Right cardiac atrium (tissue), 5 donors: Measurements from ENCODE around the gene TMEM179B. TPM values are rescaled to one million over a fixed set of nuclear protein-coding genes. Genes with fewer than 3 reads are reported as not detected.

Experiments used
- ATAC-seq, 2 donors: fragments of 200-7000 bp; cut with Tn5 transposase; one replicate each; pipeline versions ENCODE4 v1.8.0 to v1.9.1; 2020; ENCODE audit warnings: moderate library complexity in 2 of 2, mild to moderate bottlenecking in 1 of 2
- DNase-seq, 3 donors: peaks; one replicate each; pipeline ENCODE4 v3.0.0-alpha.2; 2020
- H3K27ac ChIP-seq: one replicate; pipeline ENCODE4 v1.5.1; 2013; ENCODE audit warnings: mild to moderate bottlenecking, low read length, control low read depth, moderate library complexity
- H3K27me3 ChIP-seq: one replicate; pipeline ENCODE4 v1.6.1; 2013; ENCODE audit not compliant: control insufficient read depth, insufficient read depth
- H3K4me1 ChIP-seq: one replicate; pipeline ENCODE4 v1.6.1; 2013; ENCODE audit warnings: low read length; ENCODE audit not compliant: control insufficient read depth, insufficient read depth
- H3K4me3 ChIP-seq: one replicate; pipeline ENCODE4 v1.5.1; 2013; ENCODE audit warnings: low read length, control low read depth
- H3K9me3 ChIP-seq: one replicate; pipeline ENCODE4 v1.6.1; 2013; ENCODE audit warnings: low read length; ENCODE audit not compliant: control insufficient read depth
- WGBS: extraction: QIAGEN DNeasy Blood & Tissue Kit; methylation state at CpG from one replicate; pipeline ENCODE4 v1.1.7; 2013; 5-methylcytosine and 5-hydroxymethylcytosine counted together
- intact Hi-C, 4 donors: fragments of 100-400 bp; cut with DNase I; formaldehyde crosslinking; loops; one replicate each; pipeline versions ENCODE4 v1.11.0 to v1.14.0; 2022 to 2023
- microRNA-seq, 2 donors: library from miRNA; unstranded; fragments of <30 nt; microRNA quantifications; one replicate each; pipeline ENCODE4 v1.2.0, GENCODE V29; 2020 to 2021
- polyA plus RNA-seq: library from polyadenylated mRNA; stranded (reverse); fragments of 200-250 nt; gene quantifications from one replicate; pipeline ENCODE4 v1.2.3, GENCODE V29; 2013
- total RNA-seq, 4 donors: library from RNA; stranded (reverse); fragmentation: NEBNext Ultra II Directional; extraction: Animal tissue kit (Norgen Biotek cat#: 25700); gene quantifications; one replicate each; pipeline ENCODE4 v1.2.1, GENCODE V29; 2021
- donor health status: healthy with polysubstance abuse.
- donor health status: DM: no; HTN: yes; CAD: no.
- donor health status: DM: no; HTN: no; CAD: no.
- donor health status: DM: no; HTN: yes; CAD: no; lungs with severe emphysema.
- donor health status: DM: yes; HTN: yes; CAD: no.

Gene TMEM179B
- total and polyA plus RNA-seq, 5 donors: 19.2 to 29.7 (median 20.1) TPM

DNA sequence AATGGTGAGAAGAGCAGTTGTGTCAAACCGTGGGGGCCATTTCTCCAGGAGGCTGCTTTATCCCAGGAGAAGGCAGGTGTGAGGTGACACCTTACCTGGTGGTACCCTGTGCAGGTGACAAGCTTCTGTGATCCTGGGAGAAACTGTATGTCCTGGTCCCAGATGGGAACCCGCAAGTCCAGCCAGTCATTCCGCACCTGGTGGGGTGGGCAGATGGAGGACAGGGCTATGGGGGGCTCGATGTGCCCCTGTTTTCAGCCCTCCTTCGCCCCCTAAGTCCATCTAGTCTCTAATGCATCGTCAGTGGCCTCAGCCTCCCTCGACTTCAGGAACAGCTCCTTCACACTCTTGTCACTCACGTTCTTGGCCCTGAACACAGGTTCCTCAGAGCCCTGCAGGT lies 48.1 kb downstream of the TMEM179B start:
- intact Hi-C loops: loop anchor here in 1 of 4 donors (5.0 kb wide), 1 partner anchor 33 kb away; no protein-coding TSS in a partner anchor
- Histone ChIP-seq H3K4me3 (no peak overlapping the region), H3K27me3 (no peaks in the 10 kb centered on the region), H3K4me1 (peaks cover 6% of the 10 kb centered on the region), H3K9me3 (no peaks in the 10 kb centered on the region), H3K27ac (no peak overlapping the region)
- DNase-seq: no peak
- ATAC-seq: no peak
- WGBS: 88% methylated on average over 8 of the region's 8 CpGs

DNA sequence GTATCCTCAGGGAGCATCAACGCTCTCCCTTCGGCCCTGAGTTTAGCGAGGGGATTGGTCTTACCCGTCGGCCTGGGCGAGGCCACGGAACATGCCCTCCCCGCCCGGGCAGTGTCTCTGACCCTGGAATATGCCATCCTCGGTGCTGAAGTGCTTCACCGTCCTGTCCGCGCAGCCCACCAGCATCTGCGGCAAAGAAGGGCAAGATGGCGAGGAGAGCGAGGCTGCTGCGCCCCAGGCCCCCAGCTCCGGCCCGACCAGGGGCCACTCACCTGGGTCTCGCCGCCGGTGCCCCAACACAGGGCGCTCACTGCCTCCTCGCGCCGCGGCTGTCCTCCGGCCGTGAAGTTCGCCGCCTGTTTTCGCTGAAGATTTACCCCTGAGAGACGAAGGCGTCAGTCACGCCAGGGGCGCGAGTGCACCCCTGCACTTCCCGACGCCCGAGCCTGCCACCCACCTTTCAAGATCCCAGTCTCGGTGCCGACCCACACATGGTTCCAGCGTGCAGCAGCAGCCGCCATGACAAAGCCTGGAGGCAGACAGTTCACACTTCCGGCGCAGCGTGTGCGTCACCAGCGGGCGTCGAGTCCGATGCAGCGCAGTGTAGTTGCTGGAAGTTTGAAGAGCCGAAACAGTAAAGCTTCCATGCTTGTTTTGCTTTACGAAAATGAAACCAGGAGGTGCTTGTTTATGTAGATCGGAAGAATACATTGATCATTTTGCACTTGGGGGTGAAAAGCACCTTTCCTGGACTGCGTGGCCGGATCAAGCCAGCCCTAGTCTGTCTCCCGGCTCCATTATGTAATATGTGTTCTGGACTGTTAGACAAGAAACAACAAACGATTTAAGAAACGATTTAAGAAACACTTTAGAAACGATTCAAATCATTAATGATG lies 52.1 kb downstream of the TMEM179B start, which contains the start of gene WDR74:
Gene WDR74, minus strand, starts transcription at position 541 of the 896 bp plus-strand sequence. Its CDS starts 20 bp downstream, at position 521.
- peak within 1 kb of the TSS; percentile 99 for H3K27ac ChIP-seq
- H3K9me3 ChIP-seq: no peaks in the 10 kb centered on the region
- ATAC-seq (peak; percentile 78 to 82), DNase-seq (peak; percentile 93 to 97 (median 97))
- H3K27me3 ChIP-seq: no peaks in the 10 kb centered on the region
- intact Hi-C loops: loop anchor here in 1 of 4 donors (5.0 kb wide), 1 partner anchor 37 kb away; no protein-coding TSS in a partner anchor
- under 1% methylated on average over 62 of the region's 62 CpGs for WGBS
- H3K4me3 ChIP-seq: peak within 1 kb of the TSS; percentile 92
- no peaks in the 10 kb centered on the region for H3K4me1 ChIP-seq

Small RNA genes lying within 50 kb of the gene (microRNA-seq; reads per million reads assigned to microRNA genes)
- gene MIR6514 (0.54 to 1.3 reads per million in 2 donors), gene MIR6748 (0 reads per million in 2 donors)

Other genes starting within 250 kb of the TMEM179B start
Only the 30 nearest of the 31 such genes appear.
- gene EEF1G, start 213.5 kb upstream of the TMEM179B start, total RNA-seq: 1,000 to 10,000 TPM in 1 of 4 donors, 100 to 1,000 TPM in 3; 807 to 1,060 (median 897) TPM
- gene EEF1G, start 213.5 kb upstream of the TMEM179B start, polyA plus RNA-seq: 770 TPM
- 10 to 100 TPM in 3 of 4 donors, 1 to 10 TPM in 1; 8.0 to 15.3 (median 11.5) TPM for gene TUT1, start 195.9 kb upstream of the TMEM179B start, total RNA-seq
- gene TUT1, start 195.9 kb upstream of the TMEM179B start, polyA plus RNA-seq: 10.7 TPM
- 10 to 100 TPM; 34.8 to 47.6 (median 38.3) TPM for gene MTA2, start 185.5 kb upstream of the TMEM179B start, total RNA-seq
- 24.1 TPM for gene MTA2, start 185.5 kb upstream of the TMEM179B start, polyA plus RNA-seq
- 10 to 100 TPM; 23.5 to 33.3 (median 26.7) TPM for gene EML3, start 174.6 kb upstream of the TMEM179B start, total RNA-seq
- 23.9 TPM for gene EML3, start 174.6 kb upstream of the TMEM179B start, polyA plus RNA-seq
- gene ROM1, start 174.1 kb upstream of the TMEM179B start, total RNA-seq: 1 to 10 TPM; 6.1 to 7.9 (median 6.6) TPM
- 7.9 TPM for gene ROM1, start 174.1 kb upstream of the TMEM179B start, polyA plus RNA-seq
- gene B3GAT3, start 165.4 kb upstream of the TMEM179B start, total RNA-seq: 10 to 100 TPM; 10.7 to 23.1 (median 16.7) TPM
- gene B3GAT3, start 165.4 kb upstream of the TMEM179B start, polyA plus RNA-seq: 18.7 TPM
- 100 to 1,000 TPM; 112 to 137 (median 122) TPM for gene GANAB, start 140.8 kb upstream of the TMEM179B start, total RNA-seq
- gene GANAB, start 140.8 kb upstream of the TMEM179B start, polyA plus RNA-seq: 66.5 TPM
- 10 to 100 TPM; 10.4 to 13.3 (median 11.8) TPM for gene INTS5, start 134.1 kb upstream of the TMEM179B start, total RNA-seq
- 6.1 TPM for gene INTS5, start 134.1 kb upstream of the TMEM179B start, polyA plus RNA-seq
- 10 to 100 TPM; 30.6 to 41.1 (median 35.2) TPM for gene C11orf98, start 122.2 kb upstream of the TMEM179B start, total RNA-seq
- 79.7 TPM for gene C11orf98, start 122.2 kb upstream of the TMEM179B start, polyA plus RNA-seq
- gene CSKMT, start 122.1 kb upstream of the TMEM179B start, total RNA-seq: 1 to 10 TPM; 6.6 to 9.5 (median 7.3) TPM
- gene CSKMT, start 122.1 kb upstream of the TMEM179B start, polyA plus RNA-seq: 5.2 TPM
- gene UQCC3, start 115.7 kb upstream of the TMEM179B start, total RNA-seq: 1 to 10 TPM; 5.2 to 8.6 (median 6.5) TPM
- 12.9 TPM for gene UQCC3, start 115.7 kb upstream of the TMEM179B start, polyA plus RNA-seq
- 1 to 10 TPM; 3.2 to 5.8 (median 3.6) TPM for gene LBHD1, start 115.1 kb upstream of the TMEM179B start, total RNA-seq
- 7.3 TPM for gene LBHD1, start 115.1 kb upstream of the TMEM179B start, polyA plus RNA-seq
- gene UBXN1, start 108.3 kb upstream of the TMEM179B start, total RNA-seq: 10 to 100 TPM; 76.6 to 95.7 (median 83.6) TPM
- gene UBXN1, start 108.3 kb upstream of the TMEM179B start, polyA plus RNA-seq: 101 TPM
- 1 to 10 TPM; 1.4 to 3.3 (median 2.3) TPM for gene LRRN4CL, start 97.9 kb upstream of the TMEM179B start, total RNA-seq
- gene LRRN4CL, start 97.9 kb upstream of the TMEM179B start, polyA plus RNA-seq: 3.0 TPM
- gene BSCL2, start 80.0 kb upstream of the TMEM179B start, total RNA-seq: 10 to 100 TPM; 20.0 to 27.6 (median 26.5) TPM
- gene BSCL2, start 80.0 kb upstream of the TMEM179B start, polyA plus RNA-seq: 34.3 TPM
- gene GNG3, start 79.7 kb upstream of the TMEM179B start, total RNA-seq: not detected
- 0.57 TPM for gene GNG3, start 79.7 kb upstream of the TMEM179B start, polyA plus RNA-seq
- 10 to 100 TPM; 29.3 to 37.2 (median 35.5) TPM for gene HNRNPUL2, start 59.9 kb upstream of the TMEM179B start, total RNA-seq
- gene HNRNPUL2, start 59.9 kb upstream of the TMEM179B start, polyA plus RNA-seq: 33.2 TPM
- gene TTC9C, start 58.9 kb upstream of the TMEM179B start, total RNA-seq: 10 to 100 TPM; 11.7 to 17.0 (median 14.6) TPM
- gene TTC9C, start 58.9 kb upstream of the TMEM179B start, polyA plus RNA-seq: 18.4 TPM
- 10 to 100 TPM in 2 of 4 donors, 1 to 10 TPM in 2; 7.8 to 14.5 (median 9.5) TPM for gene ZBTB3, start 33.2 kb upstream of the TMEM179B start, total RNA-seq
- gene ZBTB3, start 33.2 kb upstream of the TMEM179B start, polyA plus RNA-seq: 4.0 TPM
- 10 to 100 TPM; 34.4 to 43.3 (median 37.4) TPM for gene POLR2G, start 25.8 kb upstream of the TMEM179B start, total RNA-seq
- 51.1 TPM for gene POLR2G, start 25.8 kb upstream of the TMEM179B start, polyA plus RNA-seq
- 10 to 100 TPM in 1 of 4 donors, 1 to 10 TPM in 3; 8.0 to 17.1 (median 9.6) TPM for gene TAF6L, start 16.0 kb upstream of the TMEM179B start, total RNA-seq
- 10.4 TPM for gene TAF6L, start 16.0 kb upstream of the TMEM179B start, polyA plus RNA-seq
- gene TMEM223, start 4.6 kb downstream of the TMEM179B start, total RNA-seq: 10 to 100 TPM; 12.7 to 17.2 (median 16.3) TPM
- gene TMEM223, start 4.6 kb downstream of the TMEM179B start, polyA plus RNA-seq: 29.5 TPM
- 10 to 100 TPM; 40.3 to 56.4 (median 47.1) TPM for gene NXF1, start 18.0 kb downstream of the TMEM179B start, total RNA-seq
- 45.8 TPM for gene NXF1, start 18.0 kb downstream of the TMEM179B start, polyA plus RNA-seq
- gene STX5, start 44.6 kb downstream of the TMEM179B start, total RNA-seq: 10 to 100 TPM; 20.1 to 27.8 (median 21.8) TPM
- gene STX5, start 44.6 kb downstream of the TMEM179B start, polyA plus RNA-seq: 14.4 TPM
- gene TEX54, start 45.4 kb downstream of the TMEM179B start, total RNA-seq: not detected
- gene TEX54, start 45.4 kb downstream of the TMEM179B start, polyA plus RNA-seq: not detected
- gene WDR74, start 52.2 kb downstream of the TMEM179B start, total RNA-seq: 10 to 100 TPM; 24.8 to 28.7 (median 26.6) TPM
- 17.9 TPM for gene WDR74, start 52.2 kb downstream of the TMEM179B start, polyA plus RNA-seq
- gene SLC3A2, start 93.5 kb downstream of the TMEM179B start, total RNA-seq: 10 to 100 TPM; 40.2 to 64.1 (median 40.5) TPM
- 28.1 TPM for gene SLC3A2, start 93.5 kb downstream of the TMEM179B start, polyA plus RNA-seq
- gene CHRM1, start 134.0 kb downstream of the TMEM179B start, total RNA-seq: under 1 TPM in 2 of 4 donors, not detected in 2; 0.09 to 0.24 TPM
- 0.07 TPM for gene CHRM1, start 134.0 kb downstream of the TMEM179B start, polyA plus RNA-seq
- not detected for gene SLC22A6, start 197.6 kb downstream of the TMEM179B start, total RNA-seq
- not detected for gene SLC22A6, start 197.6 kb downstream of the TMEM179B start, polyA plus RNA-seq
- gene SLC22A8, start 228.4 kb downstream of the TMEM179B start, total RNA-seq: not detected
- gene SLC22A8, start 228.4 kb downstream of the TMEM179B start, polyA plus RNA-seq: not detected